ENCODE results near the gene CDC42SE2. TPM values are rescaled to one million over a fixed set of nuclear protein-coding genes. Genes with fewer than 3 reads are reported as not detected.

The CDC42SE2 gene
- total RNA-seq, 1 donor from 2014 or later: 29.3 TPM

DNA sequence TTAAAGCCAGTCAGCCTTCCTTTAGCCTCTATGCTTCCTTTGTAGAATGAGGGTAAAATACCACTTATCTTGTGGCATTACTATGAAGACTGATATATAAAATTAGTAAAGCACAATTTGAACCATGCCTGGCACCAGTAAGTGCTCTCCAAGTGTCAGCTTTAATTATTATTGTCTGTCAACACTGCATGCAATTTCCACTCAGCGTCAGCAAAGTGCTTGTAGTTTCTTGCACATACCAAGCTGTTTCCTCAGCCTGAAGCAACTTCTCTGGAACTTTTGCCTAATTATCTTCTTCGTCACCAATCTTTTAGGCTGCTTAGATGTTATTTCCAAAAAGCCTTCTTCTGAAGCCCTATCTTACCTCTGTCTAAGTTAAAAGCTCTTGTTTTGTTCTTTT is 177.3 kb downstream of the CDC42SE2 start:
- H3K27me3 Mint-ChIP-seq: no peaks in the 10 kb centered on the region
- no peak overlapping the region for H3K4me3 Mint-ChIP-seq (ENCODE audit: low read depth)
- H3K9me3 Mint-ChIP-seq (ENCODE audit: low read depth): no peaks in the 10 kb centered on the region
- H3K36me3 Mint-ChIP-seq (ENCODE audit: insufficient read depth): peaks cover 11% of the 10 kb centered on the region
- H3K4me1 Mint-ChIP-seq (ENCODE audit: low read depth): no peaks in the 10 kb centered on the region
- TF ChIP-seq, protein P1, sequence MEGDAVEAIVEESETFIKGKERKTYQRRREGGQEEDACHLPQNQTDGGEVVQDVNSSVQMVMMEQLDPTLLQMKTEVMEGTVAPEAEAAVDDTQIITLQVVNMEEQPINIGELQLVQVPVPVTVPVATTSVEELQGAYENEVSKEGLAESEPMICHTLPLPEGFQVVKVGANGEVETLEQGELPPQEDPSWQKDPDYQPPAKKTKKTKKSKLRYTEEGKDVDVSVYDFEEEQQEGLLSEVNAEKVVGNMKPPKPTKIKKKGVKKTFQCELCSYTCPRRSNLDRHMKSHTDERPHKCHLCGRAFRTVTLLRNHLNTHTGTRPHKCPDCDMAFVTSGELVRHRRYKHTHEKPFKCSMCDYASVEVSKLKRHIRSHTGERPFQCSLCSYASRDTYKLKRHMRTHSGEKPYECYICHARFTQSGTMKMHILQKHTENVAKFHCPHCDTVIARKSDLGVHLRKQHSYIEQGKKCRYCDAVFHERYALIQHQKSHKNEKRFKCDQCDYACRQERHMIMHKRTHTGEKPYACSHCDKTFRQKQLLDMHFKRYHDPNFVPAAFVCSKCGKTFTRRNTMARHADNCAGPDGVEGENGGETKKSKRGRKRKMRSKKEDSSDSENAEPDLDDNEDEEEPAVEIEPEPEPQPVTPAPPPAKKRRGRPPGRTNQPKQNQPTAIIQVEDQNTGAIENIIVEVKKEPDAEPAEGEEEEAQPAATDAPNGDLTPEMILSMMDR (IDR thresholded peaks at IDR 0.05; ENCODE audit: unreplicated experiment): no peak
- no peak for DNase-seq (ENCODE audit: low spot score, unreplicated experiment)
- no peak overlapping the region for H3K27ac Mint-ChIP-seq

Other genes with a start within 250 kb of the CDC42SE2 start
- 189 and 210 TPM in 2 replicates for gene HINT1, start 98.8 kb upstream of the CDC42SE2 start, total RNA-seq
- 5.9 and 6.1 TPM in 2 replicates for gene LYRM7, start 93.1 kb upstream of the CDC42SE2 start, total RNA-seq